ENCODE results near the gene SLC18A2. TPM values are rescaled to one million over a fixed set of nuclear protein-coding genes. Genes with fewer than 3 reads are reported as not detected.

Gene SLC18A2
- total and polyA plus RNA-seq, 10 of the 15 experiments (the other 5 are each of a cell fraction or from before 2014, with no cell fraction given) = 0.06 to 1.1 (median 0.25) TPM; not detected in 5

DNA sequence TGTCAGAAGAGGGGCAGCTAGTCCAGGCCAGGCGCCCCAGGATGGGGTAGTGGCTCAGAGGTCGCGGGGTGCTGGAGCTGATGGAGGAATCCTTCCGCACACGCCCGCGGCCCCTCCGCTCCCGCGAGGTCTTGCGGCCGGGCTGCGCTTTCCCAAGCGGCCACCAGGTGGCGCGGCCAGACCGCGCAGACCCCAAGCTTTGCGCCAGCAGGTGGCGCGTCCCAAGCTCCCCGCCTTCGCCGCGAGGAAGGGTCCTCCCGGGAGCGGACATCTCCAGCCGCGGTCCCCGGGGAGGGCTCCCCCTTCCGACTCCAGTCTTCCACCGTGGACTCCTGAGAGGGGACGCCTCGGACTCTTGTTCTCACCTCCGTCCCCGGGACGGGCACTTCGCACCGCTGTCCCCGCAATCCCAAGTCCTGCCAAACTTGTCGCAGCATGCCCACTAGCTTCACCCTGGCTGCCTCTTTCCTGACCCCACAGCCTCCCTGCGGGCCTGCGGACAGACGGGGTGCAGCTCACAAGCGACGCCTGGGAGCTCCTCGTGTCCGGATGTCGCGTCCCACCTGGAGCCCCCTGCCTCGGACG lies 24.2 kb upstream of the SLC18A2 start (continued):
- TF ChIP-seq RAD21 (IDR thresholded peaks at IDR 0.05; ENCODE audit: insufficient read depth, low read depth, low read length) (peak; percentile 90), BHLHE40 (IDR thresholded peaks at IDR 0.05; ENCODE audit: borderline replicate concordance in 1 of 2, low read depth in 2 of 2, low read length in 1 of 2) (peak; percentile 36 to 52; a peak in 3 of 4 replicates), TARDBP (IDR thresholded peaks at IDR 0.05; ENCODE audit: borderline replicate concordance) (peak; percentile 50; the same call in 1 of the 2 replicates), DPF2 (IDR thresholded peaks at IDR 0.05) (peak; percentile 25; the same call in 1 of the 2 replicates), SIX5 (IDR thresholded peaks at IDR 0.05; ENCODE audit: low read depth, low read length, severe bottlenecking) (no peak), ETV6 (conservative IDR thresholded peaks at IDR 0.05 in 1 of 2, IDR thresholded peaks at IDR 0.05 in 1 of 2; ENCODE audit: borderline replicate concordance in 1 of 2, low read depth in 1 of 2) (no peak), RCOR1 (conservative IDR thresholded peaks at IDR 0.05; ENCODE audit: low read depth, low read length) (no peak), HDAC6 (IDR thresholded peaks at IDR 0.05; ENCODE audit: unreplicated experiment) (no peak), RELA (IDR thresholded peaks at IDR 0.05; ENCODE audit: borderline replicate concordance, partially characterized antibody) (no peak), IKZF2 (IDR thresholded peaks at IDR 0.05) (0 out of 4 replicates have a peak, but pooled peaks of 1 of the 2 experiments have one; percentile 8), TCF3 (IDR thresholded peaks at IDR 0.05; ENCODE audit: borderline replicate concordance, insufficient read depth, low read depth, low read length) (0 out of 2 replicates have a peak, but pooled peaks have one; percentile 57), YBX1 (IDR thresholded peaks at IDR 0.05) (no peak), TCF12 (IDR thresholded peaks at IDR 0.05; ENCODE audit: low read depth, low read length) (0 out of 2 replicates have a peak, but pooled peaks have one; percentile 40), GABPA (IDR thresholded peaks at IDR 0.05; ENCODE audit: low read depth) (no peak), SMC3 (IDR thresholded peaks at IDR 0.05; ENCODE audit: borderline replicate concordance, low read length) (peak; percentile 97), EGR1 (IDR thresholded peaks at IDR 0.05; ENCODE audit: borderline replicate concordance in 1 of 2, low read depth in 2 of 2, low read length in 2 of 2) (no peak), NFYA (IDR thresholded peaks at IDR 0.05; ENCODE audit: borderline replicate concordance, low read depth, low read length) (no peak), KDM1A (IDR thresholded peaks at IDR 0.05; ENCODE audit: borderline replicate concordance) (no peak), CBX3 (IDR thresholded peaks at IDR 0.05; ENCODE audit: borderline replicate concordance, low read depth) (no peak), NBN (IDR thresholded peaks at IDR 0.05) (no peak), IRF4 (IDR thresholded peaks at IDR 0.05; ENCODE audit: low read depth, low read length) (peak; percentile 37; the same call in 1 of the 2 replicates), TBL1XR1 (IDR thresholded peaks at IDR 0.05; ENCODE audit: low read depth, low read length) (no peak), RUNX3 (IDR thresholded peaks at IDR 0.05; ENCODE audit: low read length) (peak; percentile 69), POLR2A (IDR thresholded peaks at IDR 0.05; ENCODE audit: low read depth, low read length) (no peak), LARP7 (IDR thresholded peaks at IDR 0.05) (peak; percentile 43; the same call in 1 of the 2 replicates), PML (IDR thresholded peaks at IDR 0.05; ENCODE audit: low read length) (no peak)
- TF ChIP-seq, protein P1, sequence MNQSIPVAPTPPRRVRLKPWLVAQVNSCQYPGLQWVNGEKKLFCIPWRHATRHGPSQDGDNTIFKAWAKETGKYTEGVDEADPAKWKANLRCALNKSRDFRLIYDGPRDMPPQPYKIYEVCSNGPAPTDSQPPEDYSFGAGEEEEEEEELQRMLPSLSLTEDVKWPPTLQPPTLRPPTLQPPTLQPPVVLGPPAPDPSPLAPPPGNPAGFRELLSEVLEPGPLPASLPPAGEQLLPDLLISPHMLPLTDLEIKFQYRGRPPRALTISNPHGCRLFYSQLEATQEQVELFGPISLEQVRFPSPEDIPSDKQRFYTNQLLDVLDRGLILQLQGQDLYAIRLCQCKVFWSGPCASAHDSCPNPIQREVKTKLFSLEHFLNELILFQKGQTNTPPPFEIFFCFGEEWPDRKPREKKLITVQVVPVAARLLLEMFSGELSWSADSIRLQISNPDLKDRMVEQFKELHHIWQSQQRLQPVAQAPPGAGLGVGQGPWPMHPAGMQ (IDR thresholded peaks at IDR 0.05; ENCODE audit: borderline replicate concordance) = no peak
- TF ChIP-seq, protein P2, sequence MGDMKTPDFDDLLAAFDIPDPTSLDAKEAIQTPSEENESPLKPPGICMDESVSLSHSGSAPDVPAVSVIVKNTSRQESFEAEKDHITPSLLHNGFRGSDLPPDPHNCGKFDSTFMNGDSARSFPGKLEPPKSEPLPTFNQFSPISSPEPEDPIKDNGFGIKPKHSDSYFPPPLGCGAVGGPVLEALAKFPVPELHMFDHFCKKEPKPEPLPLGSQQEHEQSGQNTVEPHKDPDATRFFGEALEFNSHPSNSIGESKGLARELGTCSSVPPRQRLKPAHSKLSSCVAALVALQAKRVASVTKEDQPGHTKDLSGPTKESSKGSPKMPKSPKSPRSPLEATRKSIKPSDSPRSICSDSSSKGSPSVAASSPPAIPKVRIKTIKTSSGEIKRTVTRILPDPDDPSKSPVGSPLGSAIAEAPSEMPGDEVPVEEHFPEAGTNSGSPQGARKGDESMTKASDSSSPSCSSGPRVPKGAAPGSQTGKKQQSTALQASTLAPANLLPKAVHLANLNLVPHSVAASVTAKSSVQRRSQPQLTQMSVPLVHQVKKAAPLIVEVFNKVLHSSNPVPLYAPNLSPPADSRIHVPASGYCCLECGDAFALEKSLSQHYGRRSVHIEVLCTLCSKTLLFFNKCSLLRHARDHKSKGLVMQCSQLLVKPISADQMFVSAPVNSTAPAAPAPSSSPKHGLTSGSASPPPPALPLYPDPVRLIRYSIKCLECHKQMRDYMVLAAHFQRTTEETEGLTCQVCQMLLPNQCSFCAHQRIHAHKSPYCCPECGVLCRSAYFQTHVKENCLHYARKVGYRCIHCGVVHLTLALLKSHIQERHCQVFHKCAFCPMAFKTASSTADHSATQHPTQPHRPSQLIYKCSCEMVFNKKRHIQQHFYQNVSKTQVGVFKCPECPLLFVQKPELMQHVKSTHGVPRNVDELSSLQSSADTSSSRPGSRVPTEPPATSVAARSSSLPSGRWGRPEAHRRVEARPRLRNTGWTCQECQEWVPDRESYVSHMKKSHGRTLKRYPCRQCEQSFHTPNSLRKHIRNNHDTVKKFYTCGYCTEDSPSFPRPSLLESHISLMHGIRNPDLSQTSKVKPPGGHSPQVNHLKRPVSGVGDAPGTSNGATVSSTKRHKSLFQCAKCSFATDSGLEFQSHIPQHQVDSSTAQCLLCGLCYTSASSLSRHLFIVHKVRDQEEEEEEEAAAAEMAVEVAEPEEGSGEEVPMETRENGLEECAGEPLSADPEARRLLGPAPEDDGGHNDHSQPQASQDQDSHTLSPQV (IDR thresholded peaks at IDR 0.05) = peak; percentile 91

Measured in GM12878 (cell line).